ENCODE data around the gene MUC20. TPM values are rescaled to one million over a fixed set of nuclear protein-coding genes. Genes with fewer than 3 reads are reported as not detected.

The MUC20 gene
- polyA plus RNA-seq, 1 donor (not counting 4 experiments of a cell fraction or from before 2014, with no cell fraction given) = 0.21 TPM

DNA sequence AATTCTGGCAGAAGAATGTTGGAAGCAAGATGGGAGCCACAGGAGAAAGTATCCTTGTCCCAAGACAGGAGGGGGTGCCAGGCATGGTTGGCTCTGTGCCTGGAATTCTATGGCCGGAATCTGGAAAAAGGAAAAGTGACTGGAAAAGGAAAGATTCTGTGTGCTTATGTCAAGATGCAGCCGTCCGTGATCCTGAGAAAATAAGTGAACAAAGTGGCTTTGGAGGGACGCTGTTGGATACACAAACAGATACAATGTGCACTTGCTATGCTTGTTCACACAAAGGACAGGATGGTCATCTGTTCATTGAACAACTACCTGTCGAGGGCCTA is 28.5 kb upstream of the MUC20 start:
- H3K9me3 ChIP-seq (ENCODE audit: control insufficient read depth, low read depth, low read length) = no peaks in the 10 kb centered on the region
- no peaks in the 10 kb centered on the region for H3K27me3 ChIP-seq (ENCODE audit: control insufficient read depth, extremely low read depth, insufficient read depth, low read length)
- H3K27ac ChIP-seq (ENCODE audit: control insufficient read depth, insufficient read depth, low read length) = no peak overlapping the region
- peaks cover 17 to 29% of the 10 kb centered on the region in 2 experiments for H3K36me3 ChIP-seq (ENCODE audit: control insufficient read depth in 2 of 2, extremely low read depth in 1 of 2, insufficient read depth in 2 of 2, low read length in 2 of 2)
- no peak overlapping the region for H2AFZ ChIP-seq (ENCODE audit: control insufficient read depth, low read length)
- TF ChIP-seq, protein P1, sequence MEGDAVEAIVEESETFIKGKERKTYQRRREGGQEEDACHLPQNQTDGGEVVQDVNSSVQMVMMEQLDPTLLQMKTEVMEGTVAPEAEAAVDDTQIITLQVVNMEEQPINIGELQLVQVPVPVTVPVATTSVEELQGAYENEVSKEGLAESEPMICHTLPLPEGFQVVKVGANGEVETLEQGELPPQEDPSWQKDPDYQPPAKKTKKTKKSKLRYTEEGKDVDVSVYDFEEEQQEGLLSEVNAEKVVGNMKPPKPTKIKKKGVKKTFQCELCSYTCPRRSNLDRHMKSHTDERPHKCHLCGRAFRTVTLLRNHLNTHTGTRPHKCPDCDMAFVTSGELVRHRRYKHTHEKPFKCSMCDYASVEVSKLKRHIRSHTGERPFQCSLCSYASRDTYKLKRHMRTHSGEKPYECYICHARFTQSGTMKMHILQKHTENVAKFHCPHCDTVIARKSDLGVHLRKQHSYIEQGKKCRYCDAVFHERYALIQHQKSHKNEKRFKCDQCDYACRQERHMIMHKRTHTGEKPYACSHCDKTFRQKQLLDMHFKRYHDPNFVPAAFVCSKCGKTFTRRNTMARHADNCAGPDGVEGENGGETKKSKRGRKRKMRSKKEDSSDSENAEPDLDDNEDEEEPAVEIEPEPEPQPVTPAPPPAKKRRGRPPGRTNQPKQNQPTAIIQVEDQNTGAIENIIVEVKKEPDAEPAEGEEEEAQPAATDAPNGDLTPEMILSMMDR (optimal IDR thresholded peaks at IDR 0.05 in 1 of 3, IDR thresholded peaks at IDR 0.05 in 1 of 3, conservative IDR thresholded peaks at IDR 0.05 in 1 of 3; ENCODE audit: extremely low read depth in 1 of 3, insufficient read depth in 2 of 3, low read length in 3 of 3) = no peak
- no peak overlapping the region for H3K4me2 ChIP-seq (ENCODE audit: control insufficient read depth, extremely low read depth, insufficient read depth, low read depth, low read length)
- no peaks in the 10 kb centered on the region for H3K4me1 ChIP-seq (ENCODE audit: control insufficient read depth, extremely low read depth, insufficient read depth, low read length)
- dilution Hi-C loops (cut with MboI; ENCODE audit: extremely low pct_ligation_motif_present, low sequenced_read_pairs) = no loop called here
- no peaks in the 10 kb centered on the region for H3K79me2 ChIP-seq (ENCODE audit: control insufficient read depth, insufficient read depth, low read length)
- no peak overlapping the region for H3K9ac ChIP-seq (ENCODE audit: control insufficient read depth, extremely low read depth, insufficient read depth, low read length)
- no peak overlapping the region for H3K4me3 ChIP-seq (ENCODE audit: control insufficient read depth in 2 of 3, extremely low read depth in 1 of 3, insufficient read depth in 2 of 3, low read depth in 1 of 3, low read length in 3 of 3)
- DNase-seq (ENCODE audit: low read depth, low spot score) = no peak
- no peaks in the 10 kb centered on the region for H3K9me1 ChIP-seq (ENCODE audit: control insufficient read depth, extremely low read depth, insufficient read depth, low read length)
- FAIRE-seq = no peak
- no peaks in the 10 kb centered on the region for H4K20me1 ChIP-seq (ENCODE audit: control insufficient read depth, extremely low read depth, insufficient read depth, low read length)

DNA sequence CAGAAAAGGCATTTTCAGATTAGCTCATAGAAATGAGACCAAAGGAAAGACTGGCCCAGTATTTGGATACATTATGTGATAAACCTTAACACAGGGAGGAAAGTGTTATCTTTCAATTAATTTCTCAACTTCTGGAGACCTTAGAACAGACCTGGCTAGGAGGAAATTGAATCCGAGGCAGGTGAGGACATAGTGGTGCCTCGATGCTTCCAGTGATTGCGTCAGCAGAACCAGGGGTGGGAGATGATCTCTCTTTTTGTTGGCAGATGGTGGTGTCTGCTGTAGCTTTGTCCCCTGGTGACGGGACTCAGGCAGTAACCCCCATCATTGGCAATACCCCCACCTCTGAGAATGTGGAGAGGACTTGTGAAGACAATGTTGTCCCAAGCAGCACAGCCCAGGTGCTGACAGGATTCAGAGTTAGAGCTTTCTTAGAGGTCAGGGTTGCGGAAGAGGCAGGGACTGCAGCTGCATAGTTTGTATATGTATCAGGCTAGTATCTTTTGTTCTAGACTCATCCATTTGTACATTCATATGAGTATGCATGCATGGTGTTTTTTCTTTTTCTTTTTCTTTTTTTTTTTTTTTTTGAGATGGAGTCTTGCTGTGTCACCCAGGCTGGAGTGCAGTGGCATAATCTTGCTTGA is 27.9 kb upstream of the MUC20 start:
- Histone ChIP-seq H3K27ac (ENCODE audit: control insufficient read depth, insufficient read depth, low read length) (no peak overlapping the region), H3K4me1 (ENCODE audit: control insufficient read depth, extremely low read depth, insufficient read depth, low read length) (peaks cover 5% of the 10 kb centered on the region), H3K36me3 (ENCODE audit: control insufficient read depth in 2 of 2, extremely low read depth in 1 of 2, insufficient read depth in 2 of 2, low read length in 2 of 2) (peaks cover 17 to 29% of the 10 kb centered on the region in 2 experiments), H3K9me1 (ENCODE audit: control insufficient read depth, extremely low read depth, insufficient read depth, low read length) (no peaks in the 10 kb centered on the region), H3K27me3 (ENCODE audit: control insufficient read depth, extremely low read depth, insufficient read depth, low read length) (no peaks in the 10 kb centered on the region), H3K4me3 (ENCODE audit: control insufficient read depth in 2 of 3, extremely low read depth in 1 of 3, insufficient read depth in 2 of 3, low read depth in 1 of 3, low read length in 3 of 3) (no peak overlapping the region), H2AFZ (ENCODE audit: control insufficient read depth, low read length) (no peak overlapping the region), H3K79me2 (ENCODE audit: control insufficient read depth, insufficient read depth, low read length) (no peaks in the 10 kb centered on the region), H4K20me1 (ENCODE audit: control insufficient read depth, extremely low read depth, insufficient read depth, low read length) (no peaks in the 10 kb centered on the region), H3K4me2 (ENCODE audit: control insufficient read depth, extremely low read depth, insufficient read depth, low read depth, low read length) (no peak overlapping the region), H3K9ac (ENCODE audit: control insufficient read depth, extremely low read depth, insufficient read depth, low read length) (no peak overlapping the region), H3K9me3 (ENCODE audit: control insufficient read depth, low read depth, low read length) (no peaks in the 10 kb centered on the region)
- dilution Hi-C loops (cut with MboI; ENCODE audit: extremely low pct_ligation_motif_present, low sequenced_read_pairs) = no loop called here
- no peak for DNase-seq (ENCODE audit: low read depth, low spot score)
- FAIRE-seq = no peak
- no peak for TF ChIP-seq EZH2 (IDR thresholded peaks at IDR 0.05; ENCODE audit: low read length)
- TF ChIP-seq, protein P1 (optimal IDR thresholded peaks at IDR 0.05 in 1 of 3, IDR thresholded peaks at IDR 0.05 in 1 of 3, conservative IDR thresholded peaks at IDR 0.05 in 1 of 3; ENCODE audit: extremely low read depth in 1 of 3, insufficient read depth in 2 of 3, low read length in 3 of 3) = no peak

All from keratinocyte (primary cell).